Glomerular endothelial cell (primary cell): ENCODE measurements around the gene ACSF2. TPM values are rescaled to one million over a fixed set of nuclear protein-coding genes. Genes with fewer than 3 reads are reported as not detected.
"Not testable (repeated sequence)": the region's sequence is repeated elsewhere in the genome, so short reads cannot be mapped to it uniquely, and the experiment has no call there.

ENCODE experiments used
- DNase-seq: peaks from one replicate; pipeline ENCODE4 v3.0.0-alpha.2; 2011; ENCODE audit warnings: low read depth, low spot score; ENCODE audit errors: extremely low read depth
- total RNA-seq: library from RNA; depleted of rRNA; stranded (reverse); fragments of >200 nt; gene quantifications from 2 replicates; pipeline ENCODE4 v1.2.3, GENCODE V29; 2015

ACSF2 gene
- total RNA-seq, 1 donor from 2014 or later: 37.2 TPM

- DNase-seq: no peak
Measured at GRCh38 chr17:50461550-50462132, 35.6 kb downstream of the ACSF2 start.

- DNase-seq: no peak
Measured at GRCh38 chr17:50462446-50462845, 36.4 kb downstream of the ACSF2 start.

GRCh38 chr17:50464121-50464520 lies 38.1 kb downstream of the ACSF2 start:
- no peak for DNase-seq

DNA sequence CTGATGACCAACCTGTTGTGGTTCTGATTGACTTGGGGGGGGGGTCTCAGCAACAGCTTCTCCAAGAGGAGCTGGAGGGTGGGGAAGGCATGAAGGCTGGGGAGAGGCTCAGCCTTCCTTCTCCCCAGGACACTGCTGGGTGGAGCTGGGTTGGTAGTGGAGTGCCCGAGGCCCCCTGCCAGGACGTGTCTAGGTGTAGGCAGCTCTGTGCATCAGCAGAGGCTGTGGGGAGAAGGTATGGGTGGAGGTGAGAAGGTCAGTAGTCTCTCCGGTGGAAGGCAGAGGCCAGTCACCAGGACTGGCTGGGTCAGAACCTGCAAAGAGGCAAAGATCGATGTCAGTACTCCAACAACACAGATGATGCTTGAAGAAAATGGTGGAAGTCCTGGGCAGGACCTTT lies 38.7 kb downstream of the ACSF2 start:
- no peak for DNase-seq

- DNase-seq: no peak
Measured at GRCh38 chr17:50465171-50465570, 39.2 kb downstream of the ACSF2 start.

- DNase-seq: no peak
Measured at GRCh38 chr17:50465635-50466034, 39.6 kb downstream of the ACSF2 start.

DNA sequence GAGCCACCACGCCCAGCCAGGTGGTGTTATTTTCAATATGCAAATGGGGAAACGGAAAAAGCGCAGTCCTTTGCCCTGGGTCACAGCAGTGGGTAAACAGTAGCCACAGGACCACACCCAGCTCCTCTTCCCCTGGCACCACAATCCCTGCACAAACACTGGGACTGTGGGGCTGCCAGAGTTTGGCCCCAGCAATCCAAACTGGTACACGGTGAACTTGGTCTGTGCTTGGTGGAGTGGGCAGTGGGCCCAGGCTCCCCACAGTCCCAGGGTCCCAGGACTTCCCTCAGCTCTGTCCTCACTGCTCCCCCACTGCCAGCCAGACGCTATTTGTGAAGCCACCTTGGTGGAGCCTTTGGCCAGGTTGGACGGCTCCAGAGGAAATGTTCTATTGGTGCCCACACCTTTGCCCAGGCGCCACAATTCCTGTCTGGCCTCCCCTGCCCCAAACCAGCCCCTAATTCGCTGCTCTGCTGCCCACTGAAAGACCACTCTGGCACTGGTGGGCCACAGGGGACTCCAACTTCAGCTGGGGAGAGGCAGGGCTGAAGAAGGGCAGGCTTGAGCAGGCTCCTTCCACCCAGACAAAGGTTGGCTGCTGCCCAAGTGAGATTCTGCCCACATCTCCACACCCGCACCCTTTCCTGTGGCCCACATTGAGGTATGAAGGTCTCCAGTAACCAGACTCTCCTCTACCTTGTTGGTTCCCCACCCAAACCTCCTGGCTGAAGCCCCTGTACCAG lies 40.5 kb downstream of the ACSF2 start:
- DNase-seq: no peak

- no peak for DNase-seq
Measured at GRCh38 chr17:50467114-50467854, 41.3 kb downstream of the ACSF2 start.

DNA sequence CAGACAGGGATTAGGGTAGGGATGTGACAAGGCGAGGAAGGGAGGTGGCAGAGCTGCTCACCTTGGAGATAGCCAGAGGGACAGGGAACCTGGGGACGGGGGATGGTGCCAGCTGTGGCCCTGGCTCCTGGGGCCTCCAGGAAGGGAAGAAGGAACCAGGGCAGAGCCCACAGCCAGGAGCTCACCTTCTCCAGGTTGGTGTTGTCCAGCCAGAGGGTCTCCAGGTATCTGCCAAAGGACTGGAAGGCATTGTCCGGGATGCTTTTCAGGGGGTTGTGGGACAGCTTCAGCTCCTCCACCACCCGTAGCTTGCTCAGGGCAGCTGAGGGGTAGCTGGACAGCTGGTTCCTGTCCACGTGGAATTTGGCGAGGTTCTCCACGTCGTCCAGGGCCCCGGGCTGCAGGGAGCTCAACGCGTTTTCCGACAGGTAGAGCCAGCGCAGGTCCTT lies 41.9 kb downstream of the ACSF2 start:
- DNase-seq: no peak

DNA sequence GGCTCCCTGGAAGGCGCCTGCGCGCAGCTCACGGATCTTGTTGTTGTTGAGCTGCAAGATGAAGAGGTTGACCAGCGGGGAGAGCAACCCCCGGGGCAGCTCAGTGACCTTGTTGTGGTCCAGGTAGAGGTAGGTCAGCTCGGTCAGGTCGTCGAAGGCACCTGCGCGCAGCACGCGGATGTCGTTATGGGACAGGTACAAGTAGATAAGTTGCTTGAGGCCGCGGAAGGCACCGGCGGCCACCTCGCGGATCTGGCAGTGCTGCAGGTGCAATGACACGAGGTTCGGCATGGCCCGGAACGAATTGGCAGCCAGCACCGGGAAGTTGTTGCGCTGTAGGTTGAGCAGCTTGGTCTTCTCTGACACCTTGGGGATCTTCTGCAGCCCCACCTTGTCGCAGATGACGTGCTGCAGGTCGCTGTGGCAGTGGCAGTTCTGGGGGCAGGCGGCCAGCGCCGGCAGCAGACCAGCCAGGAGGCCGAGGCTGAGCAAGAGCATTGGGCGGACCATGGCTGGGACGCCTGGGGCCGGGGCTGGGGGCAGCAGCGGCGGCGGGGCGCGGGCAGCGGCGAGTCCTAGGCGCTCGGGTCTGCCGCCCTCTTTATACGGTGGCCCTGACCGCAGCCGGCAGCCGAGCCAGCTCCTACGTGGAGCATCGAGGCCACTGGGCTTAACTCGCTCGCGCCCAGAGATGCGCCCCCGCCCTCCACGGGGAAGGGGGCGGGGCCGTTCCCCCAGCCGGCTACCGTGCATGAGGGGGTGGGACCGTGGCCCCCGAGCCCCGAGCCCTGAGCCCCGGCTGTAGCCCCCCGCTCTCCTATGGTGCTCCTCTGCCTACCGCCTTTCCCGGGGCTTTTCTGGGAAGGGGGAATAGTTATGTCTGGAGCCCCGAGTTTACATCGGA lies 42.5 kb downstream of the ACSF2 start, which contains the start of gene CHAD:
Gene CHAD (minus strand): TSS at position 577 of the 904 bp plus-strand sequence. CDS start 67 bp downstream, at position 510.
- DNase-seq: no peak

DNA sequence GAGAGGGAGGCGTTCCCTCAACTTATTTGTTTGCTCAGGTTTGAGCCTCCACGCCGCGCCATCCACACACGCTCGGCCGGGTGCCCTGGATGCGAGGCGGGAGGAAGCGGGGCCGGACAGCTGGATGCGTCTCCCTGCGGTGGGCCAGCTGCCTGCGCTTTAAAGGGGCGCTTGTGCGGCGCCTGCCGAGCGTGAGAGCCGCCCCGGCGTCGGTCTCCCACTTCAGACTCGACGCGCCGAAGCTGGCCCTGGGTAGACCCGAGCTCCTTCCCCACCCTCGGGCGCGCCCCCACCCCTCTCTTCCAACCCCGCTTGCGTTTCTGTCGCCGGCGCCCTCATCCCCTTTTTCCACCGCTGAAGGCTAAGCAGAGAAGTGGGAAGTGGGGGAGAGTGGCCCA lies 43.2 kb downstream of the ACSF2 start:
- no peak for DNase-seq

DNA sequence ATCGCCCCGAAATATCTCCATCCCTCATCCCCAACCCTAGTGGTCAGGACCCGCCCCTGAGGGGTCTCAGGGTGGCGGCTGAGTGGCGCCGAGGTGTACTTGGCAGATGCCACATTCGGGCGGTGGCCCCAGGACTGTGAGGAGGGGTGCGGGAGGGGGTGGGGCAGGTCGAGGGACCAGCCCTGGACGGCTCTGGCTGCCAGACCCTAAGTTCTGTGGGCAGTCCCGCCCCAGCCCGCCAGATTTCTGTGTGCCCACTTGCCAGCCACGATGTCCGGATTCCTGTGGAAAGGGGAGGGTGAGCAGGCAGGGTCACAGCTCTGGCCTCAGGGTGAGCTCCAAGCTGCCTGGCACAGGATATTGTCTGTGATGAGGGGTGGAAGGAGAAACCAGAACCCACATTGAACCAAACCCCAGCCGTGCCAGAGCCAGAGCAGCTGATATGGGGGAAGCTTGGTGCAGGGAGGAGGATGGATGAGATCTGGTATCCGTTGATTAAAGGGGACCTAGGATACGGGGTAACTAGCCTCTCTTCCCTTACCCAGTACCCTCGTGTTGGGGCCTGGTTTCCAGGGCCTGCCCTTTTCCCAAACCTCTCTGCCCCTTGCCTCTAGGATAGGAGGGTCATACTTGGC lies 43.8 kb downstream of the ACSF2 start:
- no peak for DNase-seq

- no peak for DNase-seq
Measured at GRCh38 chr17:50470426-50470825, 44.4 kb downstream of the ACSF2 start.

DNA sequence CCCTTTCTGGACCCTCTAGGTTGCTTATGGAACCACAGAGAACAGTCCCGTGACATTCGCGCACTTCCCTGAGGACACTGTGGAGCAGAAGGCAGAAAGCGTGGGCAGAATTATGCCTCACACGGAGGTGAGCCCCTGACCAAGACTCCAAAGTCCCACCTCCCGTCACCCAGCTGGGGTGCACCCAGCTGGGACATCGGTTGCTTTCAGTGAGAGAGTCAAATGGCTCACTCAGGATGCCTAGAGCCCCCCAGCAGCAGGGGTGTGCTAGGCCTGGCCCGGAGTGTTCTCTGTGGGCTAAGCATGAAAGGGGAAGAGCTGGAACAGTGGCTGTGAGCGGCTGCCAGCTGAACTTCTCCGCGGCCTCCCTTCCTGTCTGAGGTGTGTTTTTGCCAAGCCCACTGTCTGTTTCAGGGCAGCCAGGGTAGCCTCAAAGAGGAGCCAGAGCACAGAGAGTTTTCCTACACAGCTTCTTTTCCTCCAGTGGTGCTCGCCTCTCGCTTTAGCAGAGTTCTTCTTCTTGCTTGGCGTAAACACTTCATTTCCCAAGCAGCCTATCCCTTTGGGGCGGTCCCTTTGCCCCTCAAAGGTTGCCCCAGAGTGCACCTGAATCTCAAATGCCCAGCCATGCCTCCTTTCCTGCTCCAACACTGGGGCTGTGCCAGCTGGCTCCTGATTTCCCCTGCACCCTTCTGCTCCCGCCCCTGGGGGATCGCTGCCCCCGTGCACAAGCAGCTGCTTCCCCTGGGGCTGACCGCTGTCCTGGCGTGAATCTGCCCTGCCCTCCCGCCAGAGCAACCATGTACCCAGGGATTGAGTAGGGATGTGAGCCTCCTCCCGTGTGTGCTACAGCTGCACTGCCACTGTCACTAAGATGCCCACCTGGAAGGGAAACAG lies 45.2 kb downstream of the ACSF2 start:
- DNase-seq: no peak

- no peak for DNase-seq
Measured at GRCh38 chr17:50472286-50472685, 46.3 kb downstream of the ACSF2 start.

DNA sequence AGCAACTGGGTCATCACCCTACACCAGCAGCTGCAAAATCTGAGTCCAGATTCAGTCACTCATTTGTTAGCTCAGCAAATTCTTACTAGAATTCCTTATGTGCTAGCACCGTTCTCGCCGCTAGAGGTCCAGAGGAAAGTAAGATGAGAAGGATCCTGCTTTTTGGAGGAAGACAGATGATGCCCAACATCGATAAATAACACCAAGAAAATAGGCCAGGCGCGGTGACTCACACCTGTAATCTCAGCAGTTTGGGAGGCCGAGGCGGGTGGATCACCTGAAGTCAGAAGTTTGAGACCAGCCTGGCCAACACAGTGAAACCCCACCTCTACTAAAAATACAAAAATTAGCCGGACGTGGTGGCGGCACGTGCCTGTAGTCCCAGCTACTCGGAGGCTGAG lies 46.7 kb downstream of the ACSF2 start:
- DNase-seq: not testable (repeated sequence)

DNA sequence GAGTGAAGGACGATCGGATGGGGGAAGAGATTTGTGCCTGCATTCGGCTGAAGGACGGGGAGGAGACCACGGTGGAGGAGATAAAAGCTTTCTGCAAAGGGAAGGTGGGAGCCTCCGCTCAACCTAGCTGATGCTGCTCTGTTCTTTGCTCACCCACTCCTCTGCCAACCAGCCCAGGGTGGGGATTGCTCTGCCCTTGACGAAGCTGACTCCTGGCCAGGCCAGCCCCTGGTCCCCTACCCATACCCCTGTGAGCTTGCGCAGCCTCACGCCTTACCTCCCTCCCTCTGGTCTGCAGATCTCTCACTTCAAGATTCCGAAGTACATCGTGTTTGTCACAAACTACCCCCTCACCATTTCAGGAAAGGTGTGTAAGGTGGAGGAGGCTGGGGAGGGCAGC lies 47.9 kb downstream of the ACSF2 start:
- no peak for DNase-seq

DNA sequence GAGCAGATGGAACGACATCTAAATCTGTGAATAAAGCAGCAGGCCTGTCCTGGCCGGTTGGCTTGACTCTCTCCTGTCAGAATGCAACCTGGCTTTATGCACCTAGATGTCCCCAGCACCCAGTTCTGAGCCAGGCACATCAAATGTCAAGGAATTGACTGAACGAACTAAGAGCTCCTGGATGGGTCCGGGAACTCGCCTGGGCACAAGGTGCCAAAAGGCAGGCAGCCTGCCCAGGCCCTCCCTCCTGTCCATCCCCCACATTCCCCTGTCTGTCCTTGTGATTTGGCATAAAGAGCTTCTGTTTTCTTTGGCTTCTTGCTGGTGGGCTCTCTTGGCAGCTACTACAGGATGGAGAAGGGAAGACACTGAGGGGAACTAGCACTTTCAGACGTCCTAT lies 48.5 kb downstream of the ACSF2 start:
- DNase-seq: no peak

GRCh38 chr17:50475362-50475761 lies 49.3 kb downstream of the ACSF2 start:
- DNase-seq: no peak
